Fibroblast of villous mesenchyme (primary cell): ENCODE results near the gene UBN1. TPM values are rescaled to one million over a fixed set of nuclear protein-coding genes. Genes with fewer than 3 reads are reported as not detected.

Experiments
- DNase-seq: peaks from one replicate; pipeline ENCODE4 v3.0.0-alpha.2; 2010; ENCODE audit warnings: low read depth
- H3K4me3 ChIP-seq: 2 replicates; pipeline ENCODE4 v1.5.1; 2011; ENCODE audit warnings: low read depth, mild to moderate bottlenecking, low read length
- total RNA-seq: library from RNA; depleted of rRNA; stranded (reverse); fragments of >200 nt; gene quantifications from 2 replicates; pipeline ENCODE4 v1.2.3, GENCODE V29; 2012
- TF ChIP-seq, protein P1 (sequence below): IDR thresholded peaks from 2 replicates; pipeline ENCODE4 v1.5.1; 2012; ENCODE audit warnings: low read depth, mild to moderate bottlenecking, low read length; ENCODE audit not compliant: insufficient read depth

Gene UBN1
- total RNA-seq, 1 donor, result 28.1 TPM

DNA sequence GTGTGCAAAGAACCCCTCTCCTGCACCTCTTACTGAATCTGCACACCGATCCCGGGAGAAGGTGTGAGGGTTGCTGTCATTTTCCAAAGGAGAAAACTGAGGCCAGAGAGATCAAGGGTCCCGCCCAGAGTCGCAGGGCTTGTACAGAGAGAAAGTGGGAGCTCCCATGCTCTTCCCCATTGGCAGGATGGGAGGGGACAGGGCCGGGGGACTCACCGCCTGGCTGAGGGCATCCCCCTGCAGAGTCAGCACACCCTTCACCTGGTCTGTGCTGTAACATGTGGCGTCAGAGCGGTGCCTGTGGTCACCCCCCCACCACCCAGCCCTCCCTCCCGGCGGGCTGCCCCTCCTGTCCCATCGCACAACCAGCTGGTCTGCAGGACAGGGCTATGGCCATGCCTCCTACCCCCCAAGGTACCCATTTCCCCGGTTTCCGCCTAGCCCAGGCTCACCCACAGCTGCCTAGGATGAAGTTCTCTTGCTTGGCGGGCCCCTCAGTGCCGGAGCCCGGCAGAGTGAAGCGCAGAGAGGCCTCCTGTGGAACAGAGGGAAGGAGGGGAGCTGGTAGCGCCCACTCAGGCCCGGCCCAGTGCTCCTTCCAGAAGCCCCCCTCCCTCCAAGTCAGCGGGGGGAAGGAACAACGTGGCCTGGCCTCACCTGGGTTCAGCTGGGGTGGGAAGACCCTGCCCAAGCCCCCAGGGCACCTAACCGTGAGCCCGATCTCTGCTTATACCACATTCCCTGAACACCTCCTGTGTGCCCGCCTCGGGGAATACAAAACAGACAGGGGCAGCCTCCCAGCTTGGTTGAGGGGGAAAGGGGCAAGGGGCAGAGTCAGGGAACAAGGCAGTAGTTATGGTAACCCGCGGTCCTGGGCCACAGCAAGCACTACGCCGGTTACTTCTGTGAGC is 46.0 kb upstream of the UBN1 start:
- H3K4me3 ChIP-seq, result peak overlapping the region; percentile 77
- DNase-seq, result no peak
- TF ChIP-seq, protein P1, sequence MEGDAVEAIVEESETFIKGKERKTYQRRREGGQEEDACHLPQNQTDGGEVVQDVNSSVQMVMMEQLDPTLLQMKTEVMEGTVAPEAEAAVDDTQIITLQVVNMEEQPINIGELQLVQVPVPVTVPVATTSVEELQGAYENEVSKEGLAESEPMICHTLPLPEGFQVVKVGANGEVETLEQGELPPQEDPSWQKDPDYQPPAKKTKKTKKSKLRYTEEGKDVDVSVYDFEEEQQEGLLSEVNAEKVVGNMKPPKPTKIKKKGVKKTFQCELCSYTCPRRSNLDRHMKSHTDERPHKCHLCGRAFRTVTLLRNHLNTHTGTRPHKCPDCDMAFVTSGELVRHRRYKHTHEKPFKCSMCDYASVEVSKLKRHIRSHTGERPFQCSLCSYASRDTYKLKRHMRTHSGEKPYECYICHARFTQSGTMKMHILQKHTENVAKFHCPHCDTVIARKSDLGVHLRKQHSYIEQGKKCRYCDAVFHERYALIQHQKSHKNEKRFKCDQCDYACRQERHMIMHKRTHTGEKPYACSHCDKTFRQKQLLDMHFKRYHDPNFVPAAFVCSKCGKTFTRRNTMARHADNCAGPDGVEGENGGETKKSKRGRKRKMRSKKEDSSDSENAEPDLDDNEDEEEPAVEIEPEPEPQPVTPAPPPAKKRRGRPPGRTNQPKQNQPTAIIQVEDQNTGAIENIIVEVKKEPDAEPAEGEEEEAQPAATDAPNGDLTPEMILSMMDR, result no peak

DNA sequence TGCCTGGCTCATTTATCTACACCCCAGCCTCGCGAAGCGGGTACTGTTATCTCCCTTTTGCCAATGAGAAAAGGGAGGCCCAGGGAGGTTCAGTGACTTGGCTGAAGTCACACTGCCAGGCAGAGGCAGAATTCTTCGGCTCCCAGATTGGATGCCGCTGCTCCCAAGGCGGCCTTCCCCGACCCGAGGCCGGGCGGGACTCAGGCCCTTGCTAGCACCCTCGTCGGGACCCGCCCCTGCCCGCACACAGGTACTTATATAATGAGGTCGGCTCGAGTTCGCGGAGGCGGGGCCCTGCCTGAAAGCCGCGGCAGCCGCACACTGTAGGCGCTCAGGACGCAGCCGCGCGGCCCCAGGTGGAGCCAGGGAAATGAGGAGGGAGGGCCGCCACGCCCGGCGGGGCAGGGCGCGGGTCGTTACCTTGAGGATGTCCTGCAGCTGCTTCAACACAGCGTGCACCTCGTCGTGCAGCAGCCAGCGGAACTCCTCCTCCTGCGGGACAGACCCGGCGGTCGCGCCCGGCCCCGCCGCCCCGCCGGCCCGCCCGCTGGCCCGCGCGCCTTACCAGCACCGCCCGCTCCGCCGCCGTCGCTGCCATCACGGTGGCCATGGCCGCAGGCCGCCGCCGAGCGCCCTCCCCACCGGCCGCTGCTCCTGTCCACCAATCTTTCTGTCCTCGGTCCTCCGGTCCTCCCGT is 45.2 kb upstream of the UBN1 start, which contains the start of gene ROGDI:
TSS of gene ROGDI (minus strand) at position 672 of the 697 bp plus-strand sequence. CDS start at position 610, 62 bp downstream.
- TF ChIP-seq, protein P1, result no peak
- H3K4me3 ChIP-seq, result peak within 1 kb of the TSS; percentile 77
- DNase-seq, result peak; percentile 48

DNA sequence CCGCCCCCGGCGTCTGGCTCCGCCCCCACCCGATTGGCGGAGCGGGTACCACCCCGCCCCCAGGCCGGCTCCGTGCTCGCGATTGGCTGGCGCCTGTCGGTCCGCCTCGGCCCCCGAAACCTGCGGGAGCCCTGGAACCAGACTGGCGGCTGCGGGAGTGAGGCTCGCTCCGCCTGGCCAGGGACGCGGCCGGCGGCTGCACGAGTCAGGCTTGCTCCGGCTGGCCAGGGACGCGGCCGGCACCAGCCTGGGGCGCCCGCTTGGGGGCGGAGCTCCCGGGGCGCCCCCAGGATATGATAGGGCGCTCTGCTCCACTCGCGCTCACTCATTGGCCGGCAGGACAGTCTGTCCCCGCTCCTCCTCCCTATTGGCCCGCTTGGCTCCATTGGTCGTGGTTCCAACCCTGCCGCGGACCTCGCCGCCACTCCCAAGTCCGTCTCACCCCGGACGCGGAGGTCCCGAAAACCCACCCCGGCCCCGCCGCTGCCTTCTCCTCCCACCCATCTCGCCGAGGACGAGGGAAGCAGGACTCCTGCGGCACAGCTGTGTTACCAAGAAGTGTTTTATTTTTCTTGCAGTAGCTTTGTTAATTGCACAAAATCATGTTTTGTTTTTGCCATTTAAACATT is 44.5 kb upstream of the UBN1 start:
- peak overlapping the region; percentile 77 for H3K4me3 ChIP-seq
- TF ChIP-seq, protein P1, result peak; percentile 16
- peak; percentile 92 for DNase-seq

DNA sequence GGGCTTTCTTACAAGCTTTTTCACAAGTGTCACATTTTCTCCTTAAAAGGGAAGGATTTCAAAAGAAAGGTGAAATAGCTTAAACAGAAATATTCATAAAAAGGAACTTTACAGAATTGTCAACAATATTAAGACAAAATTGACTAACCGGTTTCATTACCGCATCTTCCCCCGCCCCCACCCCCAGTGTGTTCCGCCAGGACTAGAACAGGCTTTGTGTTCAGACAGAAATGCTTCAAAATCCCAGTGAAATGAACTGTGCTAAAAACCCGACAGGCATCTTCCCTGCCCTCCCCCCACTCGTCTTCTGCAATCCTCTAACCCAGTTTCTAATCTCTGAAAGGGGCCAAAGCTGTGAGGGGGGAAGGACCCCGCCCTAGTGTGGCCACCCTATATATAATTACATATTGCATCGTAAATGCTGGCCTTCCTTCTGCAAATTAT is 43.9 kb upstream of the UBN1 start:
- TF ChIP-seq, protein P1, result no peak
- peak overlapping the region; percentile 77 for H3K4me3 ChIP-seq
- DNase-seq, result peak; percentile 53

DNA sequence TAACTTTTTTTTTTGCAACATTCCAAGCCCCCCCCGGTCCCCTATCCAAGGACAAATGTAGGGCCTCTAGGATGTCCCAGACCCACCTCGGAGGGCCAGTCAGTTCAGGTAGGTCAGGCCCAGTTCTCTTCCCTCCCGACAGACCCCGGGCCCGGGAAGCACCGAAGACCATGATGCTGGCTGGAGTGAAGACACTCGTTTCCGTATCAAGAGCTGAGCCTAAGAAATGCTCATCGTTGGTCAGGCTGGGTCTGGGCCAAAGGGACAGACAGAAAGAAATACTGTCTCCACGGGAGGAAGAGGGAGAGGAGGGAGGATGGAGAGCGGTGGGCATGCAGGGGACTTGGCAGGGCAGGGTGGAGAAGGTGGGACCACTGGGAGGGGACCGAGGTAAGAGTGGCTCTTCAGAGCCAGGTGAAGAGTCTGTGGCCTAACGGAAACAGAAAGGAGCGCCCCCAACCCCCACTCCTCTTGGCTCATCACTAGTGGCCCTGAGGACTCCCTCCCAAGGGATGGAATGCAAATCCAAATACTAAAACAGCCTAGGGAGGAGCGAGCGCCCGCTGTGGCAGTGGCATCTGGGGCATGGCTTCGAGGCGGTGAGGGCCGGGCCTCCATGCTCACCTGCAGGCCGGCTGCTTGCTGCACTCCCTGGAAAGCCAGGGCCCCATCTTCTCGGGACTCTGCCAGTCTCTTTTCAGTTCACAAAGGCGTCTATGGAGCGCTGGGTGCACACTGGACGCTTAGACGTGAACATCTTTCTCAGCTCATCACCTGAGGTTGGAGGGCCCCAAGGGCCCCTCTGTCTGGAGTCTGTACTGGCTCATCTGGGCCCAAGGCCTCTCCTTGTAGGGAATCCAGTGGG is 43.2 kb upstream of the UBN1 start:
- no peak for DNase-seq
- TF ChIP-seq, protein P1, result no peak
- no peak overlapping the region for H3K4me3 ChIP-seq

DNA sequence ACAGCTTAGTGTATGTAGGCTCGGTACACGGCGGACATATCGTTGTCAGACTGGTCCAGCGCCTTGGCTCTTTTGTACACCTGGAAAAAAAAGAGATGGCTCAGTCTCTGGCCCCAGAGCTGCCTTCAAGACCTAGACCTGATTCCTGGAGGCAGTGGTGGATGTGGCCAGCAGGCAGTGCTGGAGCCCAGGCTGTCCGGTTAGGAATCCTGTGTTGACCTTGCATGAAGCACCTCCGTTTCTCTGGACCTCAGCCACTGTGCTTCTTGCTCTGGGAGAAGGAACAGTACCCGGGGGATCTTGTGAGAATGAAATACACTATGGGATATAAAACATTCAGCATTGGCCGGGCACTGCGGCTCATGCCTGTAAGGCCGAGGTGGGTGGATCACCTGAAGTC is 42.0 kb upstream of the UBN1 start:
- no peak overlapping the region for H3K4me3 ChIP-seq
- peak; percentile 7 for DNase-seq
- TF ChIP-seq, protein P1, result no peak
